ENCODE results near the gene EYS.

The EYS gene

GRCh38 chr6:64326939-64327338 is 1380.1 kb downstream of the EYS start:
- no peak for TF ChIP-seq CTCF (IDR thresholded peaks at IDR 0.05)

- TF ChIP-seq CTCF (IDR thresholded peaks at IDR 0.05) = no peak
These were observed 1381.9 kb downstream of the EYS start for GRCh38 chr6:64325093-64325492.

- TF ChIP-seq CTCF (IDR thresholded peaks at IDR 0.05) = no peak
These were observed 1396.8 kb downstream of the EYS start for GRCh38 chr6:64310214-64310613.

- no peak for TF ChIP-seq CTCF (IDR thresholded peaks at IDR 0.05)
These were observed 1405.5 kb downstream of the EYS start for GRCh38 chr6:64301307-64302236.

GRCh38 chr6:64299176-64299575 is 1407.8 kb downstream of the EYS start:
- TF ChIP-seq CTCF (IDR thresholded peaks at IDR 0.05) = no peak

GRCh38 chr6:64294034-64294433 is 1413.0 kb downstream of the EYS start:
- no peak for TF ChIP-seq CTCF (IDR thresholded peaks at IDR 0.05)

- no peak for TF ChIP-seq CTCF (IDR thresholded peaks at IDR 0.05)
These were observed 1413.7 kb downstream of the EYS start for GRCh38 chr6:64293298-64293697.

Data from LNCAP (cell line).